ENCODE measurements around the gene TCF25. TPM values are rescaled to one million over a fixed set of nuclear protein-coding genes. Genes with fewer than 3 reads are reported as not detected.

Gene TCF25
- total and polyA plus RNA-seq, 12 donors, result 177 to 438 (median 213) TPM

GRCh38 chr16:89892635-89893034, 19.2 kb downstream of the TCF25 start:
- Histone ChIP-seq H3K27me3 (no peaks in the 10 kb centered on the region), H3K36me3 (replicated peaks in 1 of 2) (peaks cover 0 to 95% of the 10 kb centered on the region in 2 donors), H3K27ac (no peak overlapping the region), H3K9me3 (replicated peaks in 1 of 3) (no peaks in the 10 kb centered on the region), H3K4me3 (no peak overlapping the region), H3K4me1 (replicated peaks in 1 of 2) (peaks cover 0 to 25% of the 10 kb centered on the region in 2 donors)
- intact Hi-C loops (cut with DNase I), result no loop called here
- 81 to 89% (median 86%) methylated on average over 4 to 9 of the region's 9 CpGs for WGBS, 4 donors
- no peak for DNase-seq
- TF ChIP-seq CTCF (IDR thresholded peaks at IDR 0.05), result no peak
- TF ChIP-seq POLR2A (IDR thresholded peaks at IDR 0.05), result no peak

- H3K4me3 ChIP-seq, result no peak overlapping the region
- intact Hi-C loops (cut with DNase I), result no loop called here
- 90 to 92% (median 91%) methylated on average over 14 to 45 of the region's 45 CpGs for WGBS, 4 donors
- no peak for DNase-seq
- H3K27me3 ChIP-seq, result no peaks in the 10 kb centered on the region
- peaks cover 0 to 95% of the 10 kb centered on the region in 2 donors for H3K36me3 ChIP-seq (replicated peaks in 1 of 2)
- no peaks in the 10 kb centered on the region for H3K9me3 ChIP-seq (replicated peaks in 1 of 3)
- TF ChIP-seq CTCF (IDR thresholded peaks at IDR 0.05) (no peak), POLR2A (IDR thresholded peaks at IDR 0.05) (no peak)
- no peak overlapping the region for H3K27ac ChIP-seq
- peaks cover 0 to 25% of the 10 kb centered on the region in 2 donors for H3K4me1 ChIP-seq (replicated peaks in 1 of 2)
Observed at GRCh38 chr16:89893642-89894548, 20.5 kb downstream of the TCF25 start.

GRCh38 chr16:89895482-89896250, 22.3 kb downstream of the TCF25 start:
- Histone ChIP-seq H3K4me1 (replicated peaks in 1 of 2) (peaks cover 0 to 16% of the 10 kb centered on the region in 2 donors), H3K27ac (no peak overlapping the region), H3K27me3 (no peaks in the 10 kb centered on the region), H3K9me3 (replicated peaks in 1 of 3) (no peaks in the 10 kb centered on the region), H3K4me3 (no peak overlapping the region), H3K36me3 (replicated peaks in 1 of 2) (peaks cover 0 to 97% of the 10 kb centered on the region in 2 donors)
- 88 to 91% (median 90%) methylated on average over 19 to 26 of the region's 26 CpGs for WGBS, 4 donors
- intact Hi-C loops (cut with DNase I), result no loop called here
- no peak for DNase-seq
- TF ChIP-seq CTCF (IDR thresholded peaks at IDR 0.05) (no peak), POLR2A (IDR thresholded peaks at IDR 0.05) (no peak)

GRCh38 chr16:89897204-89897603, 23.8 kb downstream of the TCF25 start:
- no peak overlapping the region for H3K4me3 ChIP-seq
- TF ChIP-seq CTCF (IDR thresholded peaks at IDR 0.05), result no peak
- intact Hi-C loops (cut with DNase I), result no loop called here
- H3K36me3 ChIP-seq (replicated peaks in 1 of 2), result peaks cover 0 to 86% of the 10 kb centered on the region in 2 donors
- H3K27me3 ChIP-seq, result no peaks in the 10 kb centered on the region
- 94 to 98% (median 95%) methylated on average over 11 of the region's 11 CpGs for WGBS, 4 donors
- no peak overlapping the region for H3K27ac ChIP-seq
- H3K9me3 ChIP-seq (replicated peaks in 1 of 3), result no peaks in the 10 kb centered on the region
- peaks cover 0 to 8% of the 10 kb centered on the region in 2 donors for H3K4me1 ChIP-seq (replicated peaks in 1 of 2)
- DNase-seq, result no peak

All from adrenal gland (tissue), 12 donors.